ENCODE results near the gene ALDOC. TPM values are rescaled to one million over a fixed set of nuclear protein-coding genes. Genes with fewer than 3 reads are reported as not detected.

Gene ALDOC
- total and polyA plus RNA-seq, 2 donors (not counting 1 experiment from before 2014, with no cell fraction given), result 91.3 to 111 TPM

- Histone ChIP-seq H3K36me3 (ENCODE audit: control insufficient read depth, insufficient read depth, low read length) (peaks cover 9% of the 10 kb centered on the region), H3K27ac (ENCODE audit: insufficient read depth, low read length) (no peak overlapping the region), H3K4me1 (ENCODE audit: control insufficient read depth, extremely low read depth, insufficient read depth, low read length) (peaks cover 4% of the 10 kb centered on the region), H3K9ac (ENCODE audit: insufficient read depth, low read length) (no peak overlapping the region), H3K4me3 (replicated peaks in 1 of 4; ENCODE audit: control extremely low read depth in 1 of 4, insufficient read depth in 1 of 4, low read depth in 3 of 4, low read length in 4 of 4) (no peak overlapping the region), H3K9me3 (ENCODE audit: control insufficient read depth, insufficient read depth, low read depth, low read length) (no peaks in the 10 kb centered on the region), H4K20me1 (ENCODE audit: control insufficient read depth, extremely low read depth, insufficient read depth, low read length) (no peaks in the 10 kb centered on the region), H2AFZ (ENCODE audit: low read length) (no peak overlapping the region), H3K27me3 (ENCODE audit: control insufficient read depth, insufficient read depth, low read length) (no peaks in the 10 kb centered on the region), H3K4me2 (ENCODE audit: extremely low read depth, insufficient read depth, low read length) (no peak overlapping the region), H3K79me2 (ENCODE audit: control insufficient read depth, insufficient read depth, low read length) (peaks cover 6% of the 10 kb centered on the region)
- no peak for DNase-seq (ENCODE audit: low read depth in 2 of 2)
- no peak for TF ChIP-seq CTCF (conservative IDR thresholded peaks at IDR 0.05 in 1 of 2, IDR thresholded peaks at IDR 0.05 in 1 of 2; ENCODE audit: low read depth in 1 of 2, low read length in 2 of 2)
- no peak for TF ChIP-seq EZH2 (IDR thresholded peaks at IDR 0.05; ENCODE audit: low read length, missing control alignments)
These were observed 1.4 kb downstream of the ALDOC start for GRCh38 chr17:28575126-28575795.

GRCh38 chr17:28574526-28574925 lies 2.2 kb downstream of the ALDOC start:
- Histone ChIP-seq H3K4me1 (ENCODE audit: control insufficient read depth, extremely low read depth, insufficient read depth, low read length) (peaks cover 4% of the 10 kb centered on the region), H3K4me3 (replicated peaks in 1 of 4; ENCODE audit: control extremely low read depth in 1 of 4, insufficient read depth in 1 of 4, low read depth in 3 of 4, low read length in 4 of 4) (no peak overlapping the region), H2AFZ (ENCODE audit: low read length) (no peak overlapping the region), H4K20me1 (ENCODE audit: control insufficient read depth, extremely low read depth, insufficient read depth, low read length) (no peaks in the 10 kb centered on the region), H3K36me3 (ENCODE audit: control insufficient read depth, insufficient read depth, low read length) (peaks cover 9% of the 10 kb centered on the region), H3K9me3 (ENCODE audit: control insufficient read depth, insufficient read depth, low read depth, low read length) (no peaks in the 10 kb centered on the region), H3K27ac (ENCODE audit: insufficient read depth, low read length) (no peak overlapping the region), H3K9ac (ENCODE audit: insufficient read depth, low read length) (no peak overlapping the region), H3K4me2 (ENCODE audit: extremely low read depth, insufficient read depth, low read length) (no peak overlapping the region), H3K27me3 (ENCODE audit: control insufficient read depth, insufficient read depth, low read length) (no peaks in the 10 kb centered on the region), H3K79me2 (ENCODE audit: control insufficient read depth, insufficient read depth, low read length) (peaks cover 10% of the 10 kb centered on the region)
- no peak for DNase-seq (ENCODE audit: low read depth in 2 of 2)
- no peak for TF ChIP-seq CTCF (conservative IDR thresholded peaks at IDR 0.05 in 1 of 2, IDR thresholded peaks at IDR 0.05 in 1 of 2; ENCODE audit: low read depth in 1 of 2, low read length in 2 of 2)
- TF ChIP-seq EZH2 (IDR thresholded peaks at IDR 0.05; ENCODE audit: low read length, missing control alignments), result no peak

GRCh38 chr17:28573966-28574480 lies 2.7 kb downstream of the ALDOC start:
- Histone ChIP-seq H2AFZ (ENCODE audit: low read length) (no peak overlapping the region), H3K4me3 (replicated peaks in 1 of 4; ENCODE audit: control extremely low read depth in 1 of 4, insufficient read depth in 1 of 4, low read depth in 3 of 4, low read length in 4 of 4) (no peak overlapping the region), H3K27me3 (ENCODE audit: control insufficient read depth, insufficient read depth, low read length) (no peaks in the 10 kb centered on the region), H3K9me3 (ENCODE audit: control insufficient read depth, insufficient read depth, low read depth, low read length) (no peaks in the 10 kb centered on the region), H3K79me2 (ENCODE audit: control insufficient read depth, insufficient read depth, low read length) (peaks cover 12% of the 10 kb centered on the region), H3K4me1 (ENCODE audit: control insufficient read depth, extremely low read depth, insufficient read depth, low read length) (peaks cover 4% of the 10 kb centered on the region), H4K20me1 (ENCODE audit: control insufficient read depth, extremely low read depth, insufficient read depth, low read length) (no peaks in the 10 kb centered on the region), H3K4me2 (ENCODE audit: extremely low read depth, insufficient read depth, low read length) (no peak overlapping the region), H3K9ac (ENCODE audit: insufficient read depth, low read length) (no peak overlapping the region), H3K36me3 (ENCODE audit: control insufficient read depth, insufficient read depth, low read length) (peaks cover 7% of the 10 kb centered on the region), H3K27ac (ENCODE audit: insufficient read depth, low read length) (no peak overlapping the region)
- no peak for TF ChIP-seq EZH2 (IDR thresholded peaks at IDR 0.05; ENCODE audit: low read length, missing control alignments)
- no peak for TF ChIP-seq CTCF (conservative IDR thresholded peaks at IDR 0.05 in 1 of 2, IDR thresholded peaks at IDR 0.05 in 1 of 2; ENCODE audit: low read depth in 1 of 2, low read length in 2 of 2)
- no peak for DNase-seq (ENCODE audit: low read depth in 2 of 2)

Measured in fibroblast of lung (primary cell).